ENCODE results near the gene RFFL. TPM values are rescaled to one million over a fixed set of nuclear protein-coding genes. Genes with fewer than 3 reads are reported as not detected.

Gene RFFL
- total and polyA plus RNA-seq, 9 of the 15 experiments (the other 6 are each of a cell fraction or from before 2014, with no cell fraction given), result 3.4 to 18.1 (median 12.8) TPM

- no peak for TF ChIP-seq SRSF1 (IDR thresholded peaks at IDR 0.05; ENCODE audit: low read depth, low read length)
- peak; percentile 30 for TF ChIP-seq U2AF1 (optimal IDR thresholded peaks at IDR 0.05; ENCODE audit: low read depth, low read length)
- TF ChIP-seq PTRF (tag; IDR thresholded peaks at IDR 0.05), result no peak
- no peak for TF ChIP-seq STAT5A (IDR thresholded peaks at IDR 0.05; ENCODE audit: borderline replicate concordance, low read length)
- peak; percentile 97 for TF ChIP-seq CREB3L1 (IDR thresholded peaks at IDR 0.05; ENCODE audit: borderline replicate concordance, low read depth)
- no peak for TF ChIP-seq CBFB (CRISPR knock-in tag; IDR thresholded peaks at IDR 0.05)
- TF ChIP-seq POLR2H (tag; IDR thresholded peaks at IDR 0.05; ENCODE audit: low read depth), result peak; percentile 59; the same call in 1 of the 2 replicates
- peak; percentile 70 for TF ChIP-seq MEIS2 (IDR thresholded peaks at IDR 0.05; ENCODE audit: partially characterized antibody)
- no peak for TF ChIP-seq ZNF77 (CRISPR knock-in tag; IDR thresholded peaks at IDR 0.05)
- no peak; the same call in 1 of the 2 replicates for TF ChIP-seq CREB1 (IDR thresholded peaks at IDR 0.05)
- TF ChIP-seq CREB1 (CRISPR knock-in tag; IDR thresholded peaks at IDR 0.05), result peak; percentile 23; the same call in 1 of the 2 replicates
- peak; percentile 42; the same call in 1 of the 2 replicates for TF ChIP-seq RB1 (IDR thresholded peaks at IDR 0.05; ENCODE audit: low read depth)
- no peak for TF ChIP-seq HMG20A (CRISPR knock-in tag; conservative IDR thresholded peaks at IDR 0.05)
- no peak for TF ChIP-seq TRIM25 (IDR thresholded peaks at IDR 0.05; ENCODE audit: borderline replicate concordance)
- no peak for TF ChIP-seq ETV6 (IDR thresholded peaks at IDR 0.05; ENCODE audit: borderline replicate concordance in 1 of 2, low read depth in 2 of 2, low read length in 1 of 2)
- TF ChIP-seq ETV6 (CRISPR knock-in tag; IDR thresholded peaks at IDR 0.05; ENCODE audit: borderline replicate concordance), result no peak
- TF ChIP-seq NFE2L1 (tag; IDR thresholded peaks at IDR 0.05; ENCODE audit: borderline replicate concordance, low read depth), result no peak
- TF ChIP-seq ZNF511 (CRISPR knock-in tag; IDR thresholded peaks at IDR 0.05), result peak; percentile 77
- TF ChIP-seq TFAP4 (CRISPR knock-in tag; IDR thresholded peaks at IDR 0.05; ENCODE audit: borderline replicate concordance), result peak; percentile 34; the same call in 1 of the 2 replicates
- no peak for TF ChIP-seq TEAD1 (CRISPR knock-in tag; IDR thresholded peaks at IDR 0.05)
- 0 out of 2 replicates have a peak, but pooled peaks have one; percentile 14 for TF ChIP-seq RNF2 (IDR thresholded peaks at IDR 0.05)
- TF ChIP-seq ZNF146 (CRISPR knock-in tag; IDR thresholded peaks at IDR 0.05; ENCODE audit: unreplicated experiment), result no peak
- no peak for TF ChIP-seq DEAF1 (CRISPR knock-in tag; IDR thresholded peaks at IDR 0.05)
These were observed 83.2 kb downstream of the RFFL start, which contains the start of gene LIG3 (continued) for GRCh38 chr17:34980353-34980680.

All from K562 (cell line).